Activated CD4-positive, alpha-beta memory T cell treated with anti-CD3 and anti-CD28 coated beads, Interleukin-2, amount 10 ng/mL, durations not matched to agents 7 days and 5 days (primary cell): ENCODE measurements around the gene KDM6A. TPM values are rescaled to one million over a fixed set of nuclear protein-coding genes. Genes with fewer than 3 reads are reported as not detected.
"Not testable (repeated sequence)": the region's sequence is repeated elsewhere in the genome, so short reads cannot be mapped to it uniquely, and the experiment has no call there.

Experiments
- CTCF ChIA-PET: fragments of 350-600 bp; sonication (Branson Sonifier 250); formaldehyde crosslinking; loops from one replicate; lab custom pipeline; 2021; ENCODE audit warnings: antibody characterized with exemption, inconsistent platforms; lab: Charles Lee
- POLR2A ChIA-PET: fragments of 350-600 bp; sonication (Branson Sonifier 250); formaldehyde crosslinking; loops from one replicate; lab custom pipeline; 2021; ENCODE audit warnings: antibody characterized with exemption; lab: Charles Lee
- DNase-seq: peaks from one replicate; pipeline ENCODE4 v3.0.0-alpha.2; 2020
- H3K27ac Mint-ChIP-seq: one replicate; pipeline ENCODE4 v1.8.0; 2021; ENCODE audit warnings: mild to moderate bottlenecking, mixed read lengths
- H3K27me3 Mint-ChIP-seq: one replicate; pipeline ENCODE4 v1.8.0; 2021; ENCODE audit warnings: mixed read lengths
- H3K36me3 Mint-ChIP-seq: one replicate; pipeline ENCODE4 v1.8.0; 2021; ENCODE audit warnings: low read depth, mixed read lengths
- H3K4me1 Mint-ChIP-seq: one replicate; pipeline ENCODE4 v1.8.0; 2021; ENCODE audit warnings: mixed read lengths
- H3K4me3 Mint-ChIP-seq: one replicate; pipeline ENCODE4 v1.8.0; 2021; ENCODE audit warnings: mild to moderate bottlenecking, mixed read lengths
- H3K9me3 Mint-ChIP-seq: one replicate; pipeline ENCODE4 v1.8.0; 2021; ENCODE audit warnings: mixed read lengths
- total RNA-seq, 2 experiments: library from RNA; stranded (reverse); gene quantifications; one replicate each; pipeline ENCODE4 v1.2.3, GENCODE V29; 2021

Gene KDM6A
- 10 to 100 TPM; 27.2 to 28.0 TPM for total RNA-seq

DNA sequence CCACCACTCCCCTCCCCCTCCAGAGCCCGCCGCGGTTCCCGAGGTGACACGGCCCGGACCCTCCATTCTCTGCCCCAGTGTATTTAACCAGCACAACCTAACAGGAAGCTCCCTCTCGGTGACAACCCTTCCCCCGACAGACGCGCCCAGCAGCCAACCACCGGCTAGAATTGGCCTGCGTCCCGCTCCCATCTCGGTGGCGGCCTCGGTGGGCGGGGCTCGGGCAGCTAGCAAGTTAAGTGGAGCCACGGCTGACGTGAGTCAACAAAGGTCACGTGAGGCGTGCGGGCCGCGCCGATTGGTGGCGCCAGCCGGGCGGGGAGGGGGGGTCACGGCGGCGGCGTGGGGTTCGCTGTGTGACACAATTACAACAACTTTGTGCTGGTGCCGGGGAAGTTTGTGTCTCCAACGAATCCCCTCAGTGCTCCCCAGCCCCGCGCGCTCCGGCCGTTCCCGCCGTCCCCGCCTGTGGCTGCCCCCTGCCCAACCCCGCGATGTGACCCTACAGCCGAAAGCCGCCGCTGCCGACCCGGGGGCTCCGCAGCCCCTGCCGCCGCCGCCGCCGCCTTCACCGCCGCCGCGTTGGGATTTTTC is at the start of gene KDM6A:
KDM6A (plus strand) TSS at position 368 of the 594 bp plus-strand sequence. CDS start 364 bp downstream, outside the sequence.
- POLR2A ChIA-PET: interaction anchor here (0.6 to 5.6 kb wide), 11 partner anchors 9 to 1965 kb away, joined by 3 to 36 read pairs (median 4); partner anchors contain the start of genes FUNDC1 and RP2
- peak; percentile 96 for DNase-seq
- Mint-ChIP-seq H3K4me1 (peaks cover 20% of the 10 kb centered on the region), H3K9me3 (no peaks in the 10 kb centered on the region), H3K4me3 (peak within 1 kb of the TSS; percentile 96), H3K27ac (peak within 1 kb of the TSS; percentile 98), H3K36me3 (peaks cover 5% of the 10 kb centered on the region), H3K27me3 (no peaks in the 10 kb centered on the region)
- CTCF ChIA-PET: no interaction called here

DNA sequence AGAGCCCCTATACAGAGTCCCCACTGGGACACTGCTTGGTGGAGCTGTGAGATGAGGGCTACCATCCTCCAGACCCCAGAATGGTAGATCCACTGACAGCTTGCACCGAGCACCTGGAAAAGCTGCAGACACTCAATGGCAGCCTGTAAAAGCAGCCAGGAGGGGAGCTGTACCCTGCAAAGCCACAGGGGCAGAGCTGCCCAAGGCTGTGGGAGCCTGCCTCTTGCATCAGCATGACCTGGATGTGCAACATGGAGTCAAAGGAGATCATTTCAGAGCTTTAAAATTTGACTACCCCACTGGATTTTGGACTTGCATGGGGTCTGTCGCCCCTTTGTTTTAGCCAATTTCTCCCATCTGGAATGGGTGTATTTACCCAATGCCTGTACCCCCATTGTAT is 49.8 kb upstream of the KDM6A start:
- DNase-seq, H3K27me3 Mint-ChIP-seq, CTCF ChIA-PET, H3K4me3 Mint-ChIP-seq, H3K36me3 Mint-ChIP-seq, H3K4me1 Mint-ChIP-seq, POLR2A ChIA-PET, H3K9me3 Mint-ChIP-seq, H3K27ac Mint-ChIP-seq: not testable (repeated sequence)

DNA sequence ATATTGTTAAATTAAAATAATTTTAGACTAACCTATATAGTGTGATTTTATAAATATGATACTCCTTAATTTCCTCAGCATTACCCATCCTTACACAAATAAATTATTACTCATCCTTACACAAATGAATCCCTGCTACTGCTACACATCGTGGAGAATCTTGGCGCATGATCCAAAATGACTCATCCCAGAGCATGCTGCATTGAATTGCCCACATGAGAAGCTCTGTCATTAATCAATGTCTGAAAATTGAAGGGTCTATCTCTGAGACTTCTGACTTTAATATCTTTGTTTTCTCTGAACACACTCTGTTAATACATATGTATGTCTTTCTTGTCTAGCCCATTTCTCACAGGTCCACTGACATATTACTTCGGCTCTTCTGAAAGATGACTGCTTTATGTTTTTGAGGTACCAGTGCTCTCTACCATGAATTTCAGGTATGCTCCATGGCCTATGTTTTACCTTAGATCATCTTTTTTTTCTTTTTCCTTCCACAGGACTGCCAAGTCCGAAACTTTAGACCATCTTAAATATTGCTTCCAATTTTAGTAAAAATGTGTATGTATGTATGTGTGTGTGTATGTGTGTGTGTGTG is 44.9 kb upstream of the KDM6A start:
- ChIA-PET POLR2A (no interaction called here), CTCF (interaction anchor here (0.6 kb wide), 1 partner anchor 9 kb away, joined by 3 read pairs; no protein-coding TSS in a partner anchor)
- DNase-seq: no peak
- H3K36me3 Mint-ChIP-seq: no peaks in the 10 kb centered on the region
- H3K27ac Mint-ChIP-seq: no peak overlapping the region
- H3K4me1 Mint-ChIP-seq: no peaks in the 10 kb centered on the region
- no peaks in the 10 kb centered on the region for H3K27me3 Mint-ChIP-seq
- H3K9me3 Mint-ChIP-seq: no peaks in the 10 kb centered on the region
- H3K4me3 Mint-ChIP-seq: no peak overlapping the region

DNA sequence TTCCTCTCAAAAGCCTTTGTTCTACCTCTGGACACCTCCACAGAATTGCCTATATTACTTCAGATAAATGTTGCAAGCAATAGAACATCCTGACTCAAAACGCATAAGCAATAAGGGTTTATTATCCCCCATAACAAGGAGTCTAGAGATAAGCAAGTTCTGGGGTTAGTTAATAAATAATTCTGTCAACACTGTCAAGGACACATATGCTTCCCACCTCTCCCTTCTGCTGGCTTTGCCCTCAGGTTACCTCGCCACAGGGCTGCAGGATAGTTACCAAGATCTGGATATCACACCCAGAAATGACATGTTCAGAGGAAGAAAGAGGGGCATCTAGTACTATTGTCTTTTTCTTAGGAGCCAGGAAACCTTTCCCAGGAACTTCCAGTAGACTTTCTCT is 43.2 kb upstream of the KDM6A start:
- no peak for DNase-seq
- Mint-ChIP-seq H3K27ac (no peak overlapping the region), H3K4me1 (no peaks in the 10 kb centered on the region), H3K9me3 (no peaks in the 10 kb centered on the region), H3K36me3 (no peaks in the 10 kb centered on the region), H3K4me3 (no peak overlapping the region), H3K27me3 (no peaks in the 10 kb centered on the region)
- ChIA-PET POLR2A (no interaction called here), CTCF (no interaction called here)

DNA sequence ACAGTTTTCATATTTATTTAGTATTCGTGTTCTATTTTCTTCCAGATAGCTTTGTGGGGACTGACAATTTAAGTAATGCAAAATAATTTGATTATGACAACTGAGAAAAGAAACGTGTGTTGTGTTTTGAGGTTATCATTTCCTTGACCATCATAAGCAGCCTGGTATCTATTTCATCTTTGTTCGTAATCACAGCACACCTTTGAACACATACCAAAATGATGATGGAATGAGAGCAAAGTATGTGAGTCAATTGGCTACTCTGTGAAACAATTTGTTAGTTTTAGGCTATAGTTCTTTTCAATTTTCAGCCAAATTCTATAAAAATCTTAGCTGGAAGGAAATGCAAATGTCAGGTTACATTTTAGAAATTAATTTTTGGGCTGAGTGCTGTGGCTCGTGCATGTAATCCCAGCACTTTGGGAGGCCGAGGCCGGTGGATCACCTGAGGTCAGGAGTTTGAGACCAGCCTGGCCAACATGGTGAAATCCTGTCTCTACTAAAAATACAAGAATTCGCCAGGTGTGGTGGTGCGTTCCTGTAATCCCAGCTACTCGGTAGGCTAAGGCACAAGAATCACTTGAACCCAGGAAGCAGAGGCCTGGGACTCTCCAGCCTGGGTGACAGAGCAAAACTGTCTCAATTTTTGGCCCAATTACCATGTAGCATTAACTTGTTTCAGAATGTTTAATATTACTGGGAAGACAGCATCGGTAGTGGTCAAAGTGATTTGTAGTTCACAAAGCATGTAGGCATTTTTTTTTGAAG is 30.3 kb upstream of the KDM6A start:
- H3K4me1 Mint-ChIP-seq: no peaks in the 10 kb centered on the region
- POLR2A ChIA-PET: no interaction called here
- H3K27me3 Mint-ChIP-seq: no peaks in the 10 kb centered on the region
- H3K4me3 Mint-ChIP-seq: no peak overlapping the region
- DNase-seq: no peak
- CTCF ChIA-PET: no interaction called here
- H3K9me3 Mint-ChIP-seq: no peaks in the 10 kb centered on the region
- H3K27ac Mint-ChIP-seq: no peak overlapping the region
- no peaks in the 10 kb centered on the region for H3K36me3 Mint-ChIP-seq

DNA sequence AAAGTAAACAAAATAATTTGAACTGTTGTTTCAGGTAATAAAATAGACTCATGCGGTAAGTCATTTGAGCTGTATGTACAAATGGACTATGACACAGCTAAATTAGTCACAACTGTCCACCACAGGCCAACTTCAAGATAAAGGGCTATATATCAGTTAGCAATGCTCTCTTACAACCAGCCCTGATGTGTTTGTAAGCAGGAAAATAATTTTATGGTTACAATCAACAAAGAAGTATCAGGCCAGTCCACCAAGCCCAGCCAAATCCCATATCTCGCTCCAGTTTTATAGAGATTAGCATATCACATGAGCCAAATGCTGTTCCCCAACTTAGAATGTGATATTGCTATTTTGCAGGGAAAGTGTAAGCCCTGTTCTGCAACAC is 29.7 kb upstream of the KDM6A start:
- no peak for DNase-seq
- H3K27ac Mint-ChIP-seq: no peak overlapping the region
- H3K4me1 Mint-ChIP-seq: no peaks in the 10 kb centered on the region
- ChIA-PET CTCF (no interaction called here), POLR2A (no interaction called here)
- H3K4me3 Mint-ChIP-seq: no peak overlapping the region
- no peaks in the 10 kb centered on the region for H3K27me3 Mint-ChIP-seq
- H3K9me3 Mint-ChIP-seq: no peaks in the 10 kb centered on the region
- H3K36me3 Mint-ChIP-seq: no peaks in the 10 kb centered on the region

DNA sequence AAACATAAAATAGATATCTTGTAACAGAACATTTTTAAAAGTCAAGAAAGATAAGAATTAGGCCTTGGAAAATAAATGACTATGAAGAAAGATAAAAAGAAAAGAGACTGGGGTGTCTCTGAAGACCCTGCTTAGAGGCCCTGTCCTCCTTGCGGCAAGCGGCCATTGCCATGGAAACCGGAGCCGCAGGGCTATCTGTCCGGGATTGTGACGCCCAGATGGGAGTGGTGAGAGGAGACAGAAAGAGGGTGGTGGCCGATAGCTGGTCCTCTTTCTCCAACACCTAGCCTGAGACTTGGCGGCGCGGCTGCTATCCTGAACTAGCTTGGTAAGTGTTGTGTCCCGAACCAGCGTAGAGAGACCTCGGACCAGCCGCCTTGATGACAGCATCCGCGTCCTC is 29.2 kb upstream of the KDM6A start, which contains the start of gene DUSP21:
DUSP21 (plus strand) TSS at position 269 of the 400 bp plus-strand sequence; CDS start at position 381, 112 bp downstream.
- no peaks in the 10 kb centered on the region for H3K36me3 Mint-ChIP-seq
- CTCF ChIA-PET: no interaction called here
- no peaks in the 10 kb centered on the region for H3K27me3 Mint-ChIP-seq

DNA sequence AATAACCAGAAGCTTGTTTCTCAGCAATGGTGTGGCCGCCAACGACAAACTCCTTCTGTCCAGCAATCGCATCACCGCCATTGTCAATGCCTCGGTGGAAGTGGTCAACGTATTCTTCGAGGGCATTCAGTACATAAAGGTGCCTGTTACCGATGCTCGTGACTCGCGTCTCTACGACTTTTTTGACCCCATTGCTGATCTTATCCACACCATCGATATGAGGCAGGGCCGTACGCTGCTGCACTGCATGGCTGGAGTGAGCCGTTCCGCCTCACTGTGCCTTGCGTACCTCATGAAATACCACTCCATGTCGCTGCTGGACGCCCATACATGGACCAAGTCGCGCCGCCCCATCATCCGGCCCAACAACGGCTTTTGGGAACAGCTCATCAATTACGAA is 28.8 kb upstream of the KDM6A start:
- ChIA-PET CTCF (no interaction called here), POLR2A (no interaction called here)
- Mint-ChIP-seq H3K4me1 (no peaks in the 10 kb centered on the region), H3K36me3 (no peaks in the 10 kb centered on the region), H3K27ac (no peak overlapping the region), H3K27me3 (no peaks in the 10 kb centered on the region), H3K4me3 (no peak overlapping the region), H3K9me3 (no peaks in the 10 kb centered on the region)
- DNase-seq: no peak

More for the DNA sequence above, 29.2 kb upstream of the KDM6A start, which contains the start of gene DUSP21:
- Mint-ChIP-seq H3K9me3 (no peaks in the 10 kb centered on the region), H3K4me1 (no peaks in the 10 kb centered on the region), H3K27ac (no peak within 1 kb of the TSS), H3K4me3 (no peak within 1 kb of the TSS)
- POLR2A ChIA-PET: no interaction called here
- no peak for DNase-seq

DNA sequence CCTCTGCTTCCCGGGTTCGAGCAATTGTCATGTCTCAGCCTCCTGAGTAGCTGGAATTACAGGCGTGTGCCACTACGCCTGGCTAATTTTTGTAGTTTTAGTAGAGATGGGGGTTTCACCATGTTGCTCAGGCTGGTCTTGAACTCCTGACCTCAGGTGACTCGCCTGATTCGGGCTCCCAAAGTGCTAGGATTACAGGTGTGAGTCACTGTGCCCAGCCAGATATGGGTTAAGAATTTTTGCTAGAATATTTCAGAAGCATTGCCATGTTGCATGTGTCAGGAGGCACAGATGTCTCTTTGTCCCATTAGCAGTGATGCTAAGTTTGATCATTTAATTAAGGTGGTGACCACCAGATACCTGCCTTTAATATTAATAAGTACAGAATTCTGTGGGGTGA is 22.1 kb upstream of the KDM6A start:
- POLR2A ChIA-PET, H3K4me3 Mint-ChIP-seq: not testable (repeated sequence)

DNA sequence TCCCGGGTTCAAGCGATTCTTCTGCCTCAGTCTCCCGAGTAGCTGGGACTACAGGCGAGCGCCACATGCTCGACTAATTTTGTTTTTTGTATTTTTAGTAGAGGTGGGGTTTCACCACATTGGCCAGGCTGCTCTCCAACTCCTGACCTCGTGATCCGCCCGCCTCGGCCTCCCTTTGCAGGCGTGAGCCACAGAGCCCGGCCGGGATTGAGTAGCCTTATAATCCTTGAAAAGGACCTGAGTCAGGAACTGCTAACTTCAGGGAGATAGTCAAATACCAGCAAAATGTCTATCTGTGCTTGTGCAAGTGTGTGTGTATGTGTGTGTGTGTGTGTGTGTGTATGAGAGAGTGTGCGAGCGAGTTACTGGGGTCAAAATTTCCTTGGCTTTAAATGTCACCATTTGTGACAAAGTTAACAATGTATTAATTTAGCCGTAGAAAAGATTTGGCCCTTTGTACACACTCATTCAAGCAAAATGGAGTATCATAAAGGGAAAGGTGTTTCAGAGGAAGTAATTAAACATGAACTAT is 1.8 kb upstream of the KDM6A start:
- no peak for DNase-seq
- peak overlapping the region; percentile 59 for H3K27ac Mint-ChIP-seq
- peaks cover 5% of the 10 kb centered on the region for H3K36me3 Mint-ChIP-seq
- H3K4me3 Mint-ChIP-seq: peak overlapping the region; percentile 43
- peaks cover 13% of the 10 kb centered on the region for H3K4me1 Mint-ChIP-seq
- POLR2A ChIA-PET: interaction anchor here (1.5 to 5.6 kb wide), 2 partner anchors 34 to 198 kb away, joined by 4 to 36 read pairs; no protein-coding TSS in a partner anchor
- no peaks in the 10 kb centered on the region for H3K9me3 Mint-ChIP-seq
- CTCF ChIA-PET: no interaction called here
- H3K27me3 Mint-ChIP-seq: no peaks in the 10 kb centered on the region

More for the DNA sequence above, 22.1 kb upstream of the KDM6A start:
- H3K27me3 Mint-ChIP-seq, DNase-seq, H3K36me3 Mint-ChIP-seq, H3K4me1 Mint-ChIP-seq, H3K27ac Mint-ChIP-seq, H3K9me3 Mint-ChIP-seq, CTCF ChIA-PET: not testable (repeated sequence)

DNA sequence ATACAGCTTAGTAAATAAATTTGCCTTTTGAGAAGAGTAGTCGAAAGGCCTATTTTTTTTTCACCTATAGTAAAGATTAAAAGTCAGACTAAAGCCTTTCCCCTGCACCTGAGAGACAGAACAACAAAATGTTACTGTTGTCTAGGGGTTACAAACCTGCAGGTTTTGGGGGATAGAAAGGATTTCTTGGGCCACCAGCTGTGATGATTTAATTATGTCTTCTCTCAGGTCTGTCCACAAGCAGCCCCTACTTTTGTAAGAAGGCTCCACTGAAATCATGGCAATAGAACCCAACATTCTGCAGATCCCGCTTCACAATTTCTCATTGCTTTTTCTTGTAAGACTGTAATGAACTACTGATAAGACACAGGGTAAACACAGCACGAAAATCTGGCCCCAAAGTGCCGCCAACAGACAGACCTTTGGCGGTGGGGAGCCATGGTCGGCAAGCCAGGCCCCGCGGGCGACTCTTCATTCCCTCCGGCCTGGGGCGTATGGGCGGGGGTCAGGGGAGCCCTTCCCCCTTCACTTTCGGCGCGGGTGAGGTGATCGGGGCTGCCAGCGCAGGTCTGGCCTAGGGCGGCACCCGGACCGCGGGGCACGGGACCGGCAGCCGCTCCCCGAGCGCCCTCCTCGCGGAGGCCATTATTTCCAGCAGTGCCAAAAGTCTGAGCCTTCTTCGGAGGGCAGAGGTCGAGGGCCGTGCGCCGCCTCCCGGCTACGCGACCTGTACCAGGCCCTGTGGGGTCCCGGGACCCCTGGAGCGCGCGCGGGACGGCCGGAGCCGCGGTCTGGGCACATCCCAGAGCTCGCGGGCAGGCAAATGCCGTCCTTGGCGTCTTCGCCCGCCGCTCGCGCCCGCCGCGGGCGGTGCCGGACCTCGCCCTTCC is 812 bp upstream of the KDM6A start:
- CTCF ChIA-PET: no interaction called here
- peak; percentile 35 for DNase-seq
- Mint-ChIP-seq H3K27me3 (no peaks in the 10 kb centered on the region), H3K27ac (peak overlapping the region; percentile 87), H3K4me3 (peak overlapping the region; percentile 96), H3K36me3 (peaks cover 5% of the 10 kb centered on the region), H3K4me1 (peaks cover 18% of the 10 kb centered on the region), H3K9me3 (no peaks in the 10 kb centered on the region)
- POLR2A ChIA-PET: interaction anchor here (0.8 to 5.6 kb wide), 11 partner anchors 8 to 1965 kb away, joined by 3 to 36 read pairs (median 4); partner anchors contain the start of genes FUNDC1 and RP2
